Astrocyte (in vitro differentiated cells and primary cell): ENCODE results near the gene VSX1. TPM values are rescaled to one million over a fixed set of nuclear protein-coding genes. Genes with fewer than 3 reads are reported as not detected.
A peak's percentile ranks its signal among the peaks of the same experiment; 100 is the strongest.

ENCODE experiments used
- DNase-seq: peaks from one replicate; pipeline ENCODE4 v3.0.0-alpha.2; 2010; ENCODE audit warnings: low read depth
- FAIRE-seq: peaks from 2 replicates; lab custom pipeline; 2011; peaks lifted over from hg19 to GRCh38; lab: Jason Lieb, UNC
- H2AFZ ChIP-seq: 2 replicates; pipeline ENCODE4 v1.6.0; 2012; ENCODE audit warnings: low read depth, low read length, inconsistent platforms
- H3K27ac ChIP-seq: 2 replicates; pipeline ENCODE4 v1.5.1; 2011; ENCODE audit warnings: low read depth, low read length, inconsistent platforms
- H3K27me3 ChIP-seq: 2 replicates; pipeline ENCODE4 v1.6.0; 2011; ENCODE audit warnings: low read length, inconsistent platforms; ENCODE audit not compliant: insufficient read depth
- H3K36me3 ChIP-seq: 2 replicates; pipeline ENCODE4 v1.5.1; 2011; ENCODE audit warnings: low read length, inconsistent platforms; ENCODE audit not compliant: insufficient read depth
- H3K4me1 ChIP-seq: 2 replicates; pipeline ENCODE4 v1.5.1; 2011; ENCODE audit warnings: low read length, inconsistent platforms; ENCODE audit not compliant: insufficient read depth
- H3K4me2 ChIP-seq: 2 replicates; pipeline ENCODE4 v1.6.0; 2012; ENCODE audit warnings: low read length, inconsistent platforms
- H3K4me3 ChIP-seq: 2 replicates; pipeline ENCODE4 v1.5.1; 2011; ENCODE audit warnings: low read depth, mild to moderate bottlenecking, low read length, inconsistent platforms; ENCODE audit not compliant: insufficient read depth
- H3K79me2 ChIP-seq: 2 replicates; pipeline ENCODE4 v1.6.0; 2012; ENCODE audit warnings: mild to moderate bottlenecking, low read length, inconsistent platforms; ENCODE audit not compliant: insufficient read depth
- H3K9ac ChIP-seq: 2 replicates; pipeline ENCODE4 v1.6.0; 2012; ENCODE audit warnings: mild to moderate bottlenecking, low read length, inconsistent platforms
- H3K9me3 ChIP-seq: 2 replicates; pipeline ENCODE4 v1.5.1; 2012; ENCODE audit warnings: low read depth, mild to moderate bottlenecking, low read length, inconsistent platforms; ENCODE audit not compliant: insufficient read depth
- H4K20me1 ChIP-seq: 2 replicates; pipeline ENCODE4 v1.6.0; 2012; ENCODE audit warnings: low read length, inconsistent platforms; ENCODE audit not compliant: insufficient read depth
- H3K27ac Mint-ChIP-seq: one replicate; pipeline ENCODE4 v1.8.0; 2021; ENCODE audit warnings: mild to moderate bottlenecking, mixed read lengths; ENCODE audit not compliant: unreplicated experiment
- H3K27me3 Mint-ChIP-seq: one replicate; pipeline ENCODE4 v1.8.0; 2021; ENCODE audit warnings: low read depth, mixed read lengths; ENCODE audit not compliant: unreplicated experiment
- H3K36me3 Mint-ChIP-seq: one replicate; pipeline ENCODE4 v1.8.0; 2021; ENCODE audit warnings: low read depth, mixed read lengths; ENCODE audit not compliant: unreplicated experiment
- H3K4me1 Mint-ChIP-seq: one replicate; pipeline ENCODE4 v1.8.0; 2021; ENCODE audit warnings: low read depth, mixed read lengths; ENCODE audit not compliant: unreplicated experiment
- H3K4me3 Mint-ChIP-seq: one replicate; pipeline ENCODE4 v1.8.0; 2021; ENCODE audit warnings: mild to moderate bottlenecking, moderate library complexity, mixed read lengths; ENCODE audit not compliant: unreplicated experiment
- H3K9me3 Mint-ChIP-seq: one replicate; pipeline ENCODE4 v1.8.0; 2021; ENCODE audit warnings: mild to moderate bottlenecking, mixed read lengths; ENCODE audit not compliant: unreplicated experiment
- EZH2 ChIP-seq: IDR thresholded peaks from 2 replicates; pipeline ENCODE4 v1.6.1; 2012; ENCODE audit warnings: mild to moderate bottlenecking, low read length, inconsistent platforms; ENCODE audit not compliant: insufficient read depth
- total RNA-seq: library from RNA; stranded (reverse); gene quantifications from 2 replicates; pipeline ENCODE4 v1.2.1, GENCODE V29; 2021
- TF ChIP-seq, protein P1 (sequence below): IDR thresholded peaks from 2 replicates; pipeline ENCODE4 v1.5.1; 2011; ENCODE audit warnings: low read depth, mild to moderate bottlenecking, inconsistent platforms, low read length, moderate library complexity; ENCODE audit not compliant: insufficient read depth

The VSX1 gene
- total RNA-seq, 1 donor from 2014 or later: not detected

DNA sequence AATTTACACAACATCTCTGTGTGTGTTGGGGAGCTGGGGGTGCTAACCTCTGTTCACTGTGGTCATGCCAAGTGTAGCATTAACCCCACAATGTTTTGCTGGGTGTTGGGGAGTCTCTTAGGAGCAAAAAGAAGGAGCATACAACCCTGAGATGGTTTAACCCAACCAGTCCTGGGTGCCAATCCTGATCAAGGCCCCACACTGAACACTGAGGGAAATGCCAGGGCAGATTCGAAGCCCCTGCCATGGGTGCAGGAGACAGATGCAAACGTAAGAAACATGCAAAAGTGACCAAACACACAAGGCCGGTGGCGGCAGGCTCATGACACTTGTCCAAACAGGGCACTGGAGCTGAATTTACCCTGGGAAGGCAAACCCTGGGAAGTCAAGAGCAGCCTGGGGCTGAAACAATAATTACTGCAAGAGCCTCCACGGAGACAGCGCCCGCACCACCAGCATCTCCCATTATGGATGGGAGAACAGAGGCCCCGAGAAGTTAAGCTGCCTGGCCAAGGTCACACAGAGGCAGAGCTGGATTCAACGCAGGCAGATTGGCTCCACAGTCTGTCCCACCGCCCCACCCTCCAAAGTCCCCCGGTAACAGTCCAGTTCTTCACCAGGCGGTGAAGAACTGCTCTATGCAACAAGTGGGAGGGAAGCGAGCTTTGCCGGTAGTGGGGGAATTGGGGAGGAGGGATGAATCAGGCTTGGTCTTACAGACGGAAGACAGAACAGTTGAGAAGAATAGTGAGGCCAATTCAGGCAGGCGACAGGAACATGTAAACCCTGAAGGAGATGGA lies 32.5 kb downstream of the VSX1 start:
- H3K27ac ChIP-seq: no peak overlapping the region
- Mint-ChIP-seq H3K4me3 (no peak overlapping the region), H3K27me3 (peaks cover 89% of the 10 kb centered on the region), H3K27ac (peak overlapping the region; percentile 8), H3K4me1 (no peaks in the 10 kb centered on the region), H3K36me3 (peaks cover 2% of the 10 kb centered on the region), H3K9me3 (no peaks in the 10 kb centered on the region)
- no peak for DNase-seq
- no peaks in the 10 kb centered on the region for H3K9me3 ChIP-seq
- peaks cover 24% of the 10 kb centered on the region for H3K27me3 ChIP-seq
- H3K4me2 ChIP-seq: no peak overlapping the region
- no peak for FAIRE-seq
- no peaks in the 10 kb centered on the region for H3K79me2 ChIP-seq
- H3K9ac ChIP-seq: no peak overlapping the region
- no peak overlapping the region for H3K4me3 ChIP-seq
- H2AFZ ChIP-seq: no peak overlapping the region
- H3K36me3 ChIP-seq: no peaks in the 10 kb centered on the region
- peaks cover 8% of the 10 kb centered on the region for H4K20me1 ChIP-seq
- TF ChIP-seq, protein P1, sequence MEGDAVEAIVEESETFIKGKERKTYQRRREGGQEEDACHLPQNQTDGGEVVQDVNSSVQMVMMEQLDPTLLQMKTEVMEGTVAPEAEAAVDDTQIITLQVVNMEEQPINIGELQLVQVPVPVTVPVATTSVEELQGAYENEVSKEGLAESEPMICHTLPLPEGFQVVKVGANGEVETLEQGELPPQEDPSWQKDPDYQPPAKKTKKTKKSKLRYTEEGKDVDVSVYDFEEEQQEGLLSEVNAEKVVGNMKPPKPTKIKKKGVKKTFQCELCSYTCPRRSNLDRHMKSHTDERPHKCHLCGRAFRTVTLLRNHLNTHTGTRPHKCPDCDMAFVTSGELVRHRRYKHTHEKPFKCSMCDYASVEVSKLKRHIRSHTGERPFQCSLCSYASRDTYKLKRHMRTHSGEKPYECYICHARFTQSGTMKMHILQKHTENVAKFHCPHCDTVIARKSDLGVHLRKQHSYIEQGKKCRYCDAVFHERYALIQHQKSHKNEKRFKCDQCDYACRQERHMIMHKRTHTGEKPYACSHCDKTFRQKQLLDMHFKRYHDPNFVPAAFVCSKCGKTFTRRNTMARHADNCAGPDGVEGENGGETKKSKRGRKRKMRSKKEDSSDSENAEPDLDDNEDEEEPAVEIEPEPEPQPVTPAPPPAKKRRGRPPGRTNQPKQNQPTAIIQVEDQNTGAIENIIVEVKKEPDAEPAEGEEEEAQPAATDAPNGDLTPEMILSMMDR: no peak
- TF ChIP-seq EZH2: no peak
- no peaks in the 10 kb centered on the region for H3K4me1 ChIP-seq

DNA sequence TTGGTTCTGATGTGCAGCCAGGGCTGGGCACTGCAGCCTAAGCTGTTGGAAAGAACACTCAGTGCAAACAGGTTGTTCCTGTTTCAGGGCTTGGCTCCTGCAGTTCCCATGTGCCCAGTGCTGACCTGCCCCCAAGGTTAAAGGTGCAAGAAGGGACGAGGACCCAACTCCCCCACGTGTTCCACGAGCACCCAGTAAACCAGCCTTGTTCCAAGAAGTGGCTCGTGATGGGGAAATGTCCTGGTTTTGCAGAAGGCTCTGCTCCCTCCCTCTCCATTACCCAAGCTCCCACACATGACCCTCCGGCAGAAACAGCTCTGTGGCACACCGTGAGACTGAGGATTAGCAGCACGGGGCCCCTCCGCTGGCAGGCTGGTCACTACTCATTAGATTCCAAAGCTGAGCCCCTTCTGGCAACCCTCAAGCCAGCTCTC lies 33.4 kb downstream of the VSX1 start:
- Histone ChIP-seq H3K27me3 (peaks cover 22% of the 10 kb centered on the region), H3K4me2 (no peak overlapping the region), H3K9me3 (no peaks in the 10 kb centered on the region), H3K9ac (no peak overlapping the region), H3K36me3 (no peaks in the 10 kb centered on the region), H4K20me1 (no peaks in the 10 kb centered on the region), H3K79me2 (no peaks in the 10 kb centered on the region), H3K4me3 (no peak overlapping the region), H2AFZ (no peak overlapping the region), H3K4me1 (no peaks in the 10 kb centered on the region), H3K27ac (no peak overlapping the region)
- no peak overlapping the region for H3K4me3 Mint-ChIP-seq
- no peaks in the 10 kb centered on the region for H3K9me3 Mint-ChIP-seq
- H3K27me3 Mint-ChIP-seq: peaks cover 84% of the 10 kb centered on the region
- FAIRE-seq: no peak
- TF ChIP-seq, protein P1: no peak
- no peak for TF ChIP-seq EZH2
- no peak for DNase-seq
- H3K27ac Mint-ChIP-seq: no peak overlapping the region
- peaks cover 2% of the 10 kb centered on the region for H3K36me3 Mint-ChIP-seq
- no peaks in the 10 kb centered on the region for H3K4me1 Mint-ChIP-seq

DNA sequence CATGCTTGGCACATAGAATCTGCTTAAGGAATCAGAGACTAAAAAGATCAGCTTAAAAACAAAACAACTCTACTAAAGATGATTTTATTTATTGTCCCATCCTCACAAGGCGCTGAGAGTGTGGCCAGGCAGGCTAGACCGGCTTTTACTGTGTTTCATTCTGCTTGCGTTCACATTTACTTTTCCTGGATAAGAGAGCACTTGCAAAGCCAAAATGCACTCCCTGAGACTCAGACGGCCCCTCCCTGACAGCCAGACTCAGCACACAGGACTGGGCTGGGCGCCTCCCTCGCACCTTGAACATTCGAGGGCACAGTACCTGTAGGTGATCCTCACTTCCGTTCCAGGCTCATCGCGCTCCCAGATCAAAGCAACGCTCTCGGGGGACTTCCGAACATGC lies 34.2 kb downstream of the VSX1 start:
- Histone ChIP-seq H3K9me3 (no peaks in the 10 kb centered on the region), H3K79me2 (no peaks in the 10 kb centered on the region), H3K4me2 (no peak overlapping the region), H2AFZ (no peak overlapping the region), H3K4me3 (no peak overlapping the region), H3K27me3 (peaks cover 22% of the 10 kb centered on the region), H4K20me1 (no peaks in the 10 kb centered on the region), H3K9ac (no peak overlapping the region), H3K4me1 (no peaks in the 10 kb centered on the region), H3K36me3 (no peaks in the 10 kb centered on the region), H3K27ac (no peak overlapping the region)
- no peaks in the 10 kb centered on the region for H3K9me3 Mint-ChIP-seq
- H3K27ac Mint-ChIP-seq: no peak overlapping the region
- no peak for TF ChIP-seq EZH2
- TF ChIP-seq, protein P1: no peak
- peaks cover 79% of the 10 kb centered on the region for H3K27me3 Mint-ChIP-seq
- H3K4me1 Mint-ChIP-seq: no peaks in the 10 kb centered on the region
- FAIRE-seq (no peak), DNase-seq (no peak)
- peaks cover 2% of the 10 kb centered on the region for H3K36me3 Mint-ChIP-seq
- H3K4me3 Mint-ChIP-seq: no peak overlapping the region
